H9 (cell line): ENCODE data around the gene ZC3H7B. TPM values are rescaled to one million over a fixed set of nuclear protein-coding genes. Genes with fewer than 3 reads are reported as not detected.

ENCODE experiments used
- DNase-seq: peaks from one replicate; pipeline ENCODE4 v3.0.0-alpha.2; 2017
- H2AFZ ChIP-seq: one replicate; pipeline ENCODE4 v1.6.1; 2013; ENCODE audit warnings: mild to moderate bottlenecking, low read length, control low read depth, moderate library complexity
- H2AK5ac ChIP-seq: 2 replicates; pipeline ENCODE4 v1.6.1; 2013; ENCODE audit warnings: low read length, control low read depth, mixed read lengths; ENCODE audit not compliant: insufficient read length
- H2BK120ac ChIP-seq: one replicate; pipeline ENCODE4 v1.6.1; 2013; ENCODE audit warnings: low read depth, mild to moderate bottlenecking, low read length, control low read depth, inconsistent platforms; ENCODE audit not compliant: poor library complexity, severe bottlenecking
- H2BK12ac ChIP-seq: 2 replicates; pipeline ENCODE4 v1.6.1; 2013; ENCODE audit warnings: low read length, control low read depth, mixed read lengths, low read depth; ENCODE audit not compliant: insufficient read length
- H2BK15ac ChIP-seq: 2 replicates; pipeline ENCODE4 v1.6.1; 2013; ENCODE audit warnings: low read depth, low read length, control low read depth
- H2BK20ac ChIP-seq: one replicate; pipeline ENCODE4 v1.6.1; 2013; ENCODE audit warnings: low read depth, mild to moderate bottlenecking, low read length, control low read depth, inconsistent platforms; ENCODE audit not compliant: poor library complexity, severe bottlenecking
- H2BK5ac ChIP-seq: 2 replicates; pipeline ENCODE4 v1.6.1; 2013; ENCODE audit warnings: low read length, control low read depth, mixed read lengths; ENCODE audit not compliant: insufficient read length
- H3K14ac ChIP-seq: 2 replicates; pipeline ENCODE4 v1.6.1; 2013; ENCODE audit warnings: low read length, control low read depth; ENCODE audit not compliant: insufficient read depth
- H3K18ac ChIP-seq: 2 replicates; pipeline ENCODE4 v1.6.1; 2013; ENCODE audit warnings: low read depth, mild to moderate bottlenecking, mixed read lengths, low read length, control low read depth; ENCODE audit not compliant: insufficient read length
- H3K23ac ChIP-seq: 2 replicates; pipeline ENCODE4 v1.6.1; 2013; ENCODE audit warnings: low read length, control low read depth, mixed read lengths, low read depth; ENCODE audit not compliant: insufficient read length
- H3K23me2 ChIP-seq: 2 replicates; pipeline ENCODE4 v1.6.1; 2013; ENCODE audit warnings: low read depth, mild to moderate bottlenecking, mixed read lengths, low read length, control low read depth; ENCODE audit not compliant: insufficient read length, poor library complexity, severe bottlenecking
- H3K27ac ChIP-seq: 2 replicates; pipeline ENCODE4 v1.5.1; 2013; ENCODE audit warnings: low read length, control low read depth, mixed read lengths, low read depth; ENCODE audit not compliant: insufficient read length
- H3K27me3 ChIP-seq: 2 replicates; pipeline ENCODE4 v1.6.1; 2013; ENCODE audit warnings: low read length, control low read depth, inconsistent platforms; ENCODE audit not compliant: insufficient read depth
- H3K4ac ChIP-seq: 2 replicates; pipeline ENCODE4 v1.6.1; 2013; ENCODE audit warnings: low read depth, mild to moderate bottlenecking, control low read depth, inconsistent platforms, low read length, moderate library complexity
- H3K4me1 ChIP-seq: 2 replicates; pipeline ENCODE4 v1.6.1; 2013; ENCODE audit warnings: low read length, control low read depth, inconsistent platforms; ENCODE audit not compliant: insufficient read depth
- H3K4me2 ChIP-seq: 2 replicates; pipeline ENCODE4 v1.6.1; 2013; ENCODE audit warnings: low read length, control low read depth, mixed read lengths; ENCODE audit not compliant: insufficient read length, insufficient read depth
- H3K56ac ChIP-seq: 2 replicates; pipeline ENCODE4 v1.6.1; 2013; ENCODE audit warnings: low read depth, mild to moderate bottlenecking, mixed read lengths, low read length, control low read depth; ENCODE audit not compliant: insufficient read length
- H3K79me1 ChIP-seq: 2 replicates; pipeline ENCODE4 v1.6.1; 2013; ENCODE audit warnings: low read depth, mild to moderate bottlenecking, moderate library complexity, low read length, control low read depth, inconsistent platforms; ENCODE audit not compliant: insufficient read depth, poor library complexity, severe bottlenecking
- H3K79me2 ChIP-seq: 2 replicates; pipeline ENCODE4 v1.6.1; 2013; ENCODE audit warnings: low read length, control low read depth, inconsistent platforms; ENCODE audit not compliant: insufficient read depth
- H3K9ac ChIP-seq: 2 replicates; pipeline ENCODE4 v1.6.1; 2013; ENCODE audit warnings: low read length, control low read depth, mixed read lengths; ENCODE audit not compliant: insufficient read length; ENCODE audit errors: extremely low read depth
- H3K9me3 ChIP-seq: one replicate; pipeline ENCODE4 v1.6.1; 2013; ENCODE audit warnings: low read depth, low read length, inconsistent platforms; ENCODE audit not compliant: control insufficient read depth
- H3T11ph ChIP-seq: one replicate; pipeline ENCODE4 v1.6.1; 2013; ENCODE audit warnings: mild to moderate bottlenecking, low read length, control low read depth, inconsistent platforms
- H4K20me1 ChIP-seq: one replicate; pipeline ENCODE4 v1.6.1; 2013; ENCODE audit not compliant: control insufficient read depth, insufficient read length, insufficient read depth
- H4K5ac ChIP-seq: 2 replicates; pipeline ENCODE4 v1.6.1; 2013; ENCODE audit warnings: low read depth, mild to moderate bottlenecking, mixed read lengths, low read length, control low read depth; ENCODE audit not compliant: insufficient read length
- H4K8ac ChIP-seq: replicated peaks from 2 replicates; pipeline ENCODE4 v1.6.1; 2013; ENCODE audit warnings: low read length, control low read depth, mixed read lengths, low read depth; ENCODE audit not compliant: insufficient read length
- H4K91ac ChIP-seq: 2 replicates; pipeline ENCODE4 v1.6.1; 2013; ENCODE audit warnings: low read depth, mild to moderate bottlenecking, moderate library complexity, mixed read lengths, low read length, control low read depth; ENCODE audit not compliant: insufficient read length
- H3K27ac Mint-ChIP-seq, 3 experiments: 2 replicates in 2 of 3; 3 replicates in 1 of 3; pipeline ENCODE4 v1.8.0; 2020 to 2021; ENCODE audit warnings: mixed read lengths in 3 of 3, mild to moderate bottlenecking in 1 of 3, moderate library complexity in 1 of 3
- H3K27me3 Mint-ChIP-seq: 2 replicates; pipeline ENCODE4 v1.8.0; 2021; ENCODE audit warnings: low read depth, mild to moderate bottlenecking, moderate library complexity, mixed read lengths
- H3K36me3 Mint-ChIP-seq, 3 experiments: 2 replicates in 2 of 3; 3 replicates in 1 of 3; pipeline ENCODE4 v1.8.0; 2020 to 2021; ENCODE audit warnings: low read depth in 3 of 3, mixed read lengths in 3 of 3; ENCODE audit not compliant: insufficient read depth in 1 of 3
- H3K4me1 Mint-ChIP-seq, 2 experiments: 2 replicates each; pipeline ENCODE4 v1.8.0; 2020; ENCODE audit warnings: mixed read lengths in 2 of 2
- H3K4me3 Mint-ChIP-seq, 2 experiments: 2 replicates in 1 of 2; 3 replicates in 1 of 2; pipeline ENCODE4 v1.8.0; 2020 to 2021; ENCODE audit warnings: mild to moderate bottlenecking in 2 of 2, mixed read lengths in 2 of 2, moderate library complexity in 1 of 2
- H3K9me3 Mint-ChIP-seq, 2 experiments: 2 replicates in 1 of 2; 3 replicates in 1 of 2; pipeline ENCODE4 v1.8.0; 2020; ENCODE audit warnings: mild to moderate bottlenecking in 2 of 2, mixed read lengths in 2 of 2, moderate library complexity in 1 of 2
- CTCF ChIP-seq: fragments of 200-600 bp; sonication (generic); conservative IDR thresholded peaks from 3 replicates; pipeline ENCODE4 v1.8.0; 2021; ENCODE audit warnings: antibody characterized with exemption, mild to moderate bottlenecking
- WGBS: extraction: QIAGEN DNeasy Blood & Tissue Kit; methylation state at CpG from one replicate; pipeline ENCODE4 v1.1.7; 2013; ENCODE audit warnings: missing lambda C conversion rate, low lambda C conversion rate, mixed read lengths; ENCODE audit not compliant: insufficient read length; ENCODE audit errors: extremely low coverage; 5-methylcytosine and 5-hydroxymethylcytosine counted together
- total RNA-seq: library from RNA; stranded (reverse); gene quantifications from 2 replicates; pipeline ENCODE4 v1.2.1, GENCODE V29; 2021

ZC3H7B gene
- total RNA-seq, 1 experiment from 2014 or later = 69.3 TPM

- Histone ChIP-seq H3K79me1 (no peaks in the 10 kb centered on the region), H3K9ac (no peak overlapping the region), H4K5ac (no peak overlapping the region), H2BK12ac (no peak overlapping the region), H3K18ac (no peak overlapping the region), H3K27me3 (no peaks in the 10 kb centered on the region), H2BK120ac (no peak overlapping the region), H3K4ac (no peak overlapping the region), H3T11ph (no peak overlapping the region), H3K79me2 (no peaks in the 10 kb centered on the region), H2BK20ac (no peak overlapping the region), H3K14ac (no peak overlapping the region), H3K27ac (no peak overlapping the region), H2AFZ (no peak overlapping the region), H4K91ac (no peak overlapping the region), H3K4me1 (peaks cover 3% of the 10 kb centered on the region; the same call in 1 of the 2 replicates), H3K4me2 (no peak overlapping the region), H2BK15ac (no peak overlapping the region), H4K20me1 (no peaks in the 10 kb centered on the region), H4K8ac (no peak overlapping the region), H2AK5ac (no peak overlapping the region), H2BK5ac (no peak overlapping the region), H3K9me3 (no peaks in the 10 kb centered on the region), H3K23me2 (no peaks in the 10 kb centered on the region), H3K23ac (no peak overlapping the region), H3K56ac (no peak overlapping the region)
- no peak for TF ChIP-seq CTCF
- Mint-ChIP-seq H3K9me3 (no peaks in the 10 kb centered on the region), H3K4me1 (peaks cover 17 to 31% of the 10 kb centered on the region in 2 experiments), H3K36me3 (peaks cover 0 to 2% (median 0%) of the 10 kb centered on the region in 3 experiments; a peak in 1 of 7 replicates), H3K4me3 (no peak overlapping the region), H3K27me3 (peaks cover 9% of the 10 kb centered on the region; the same call in 1 of the 2 replicates), H3K27ac (no peak overlapping the region)
- no peak for DNase-seq
- WGBS = no CpG with 5 or more reads among the region's 5 CpGs
These were observed 64.1 kb downstream of the ZC3H7B start for GRCh38 chr22:41365425-41365824.
